SK-N-SH treated with all-trans-retinoic acid at 6 μM for 48 hours (cell line): ENCODE measurements around the gene ADGRF1.

Experiments
- ATAC-seq: fragments of 200-7000 bp; cut with Tn5 transposase; 3 replicates; pipeline ENCODE4 v1.9.1; 2020; ENCODE audit warnings: mild to moderate bottlenecking, moderate library complexity
- BACH2 ChIP-seq: fragments of 250-450 bp; sonication (Bioruptor Pico); IDR thresholded peaks from 2 replicates; pipeline ENCODE4 v1.9.0; 2021; ENCODE audit warnings: mild to moderate bottlenecking, borderline replicate concordance
- CSDC2 ChIP-seq: fragments of 250-450 bp; sonication (Bioruptor Pico); IDR thresholded peaks from 2 replicates; pipeline ENCODE4 v1.5.0; 2020; ENCODE audit warnings: mild to moderate bottlenecking, moderate library complexity
- ESRRG ChIP-seq: fragments of 250-450 bp; sonication (Bioruptor Pico); IDR thresholded peaks from 2 replicates; pipeline ENCODE4 v1.6.1; 2021; ENCODE audit warnings: mild to moderate bottlenecking
- GLIS3 ChIP-seq: fragments of 250-450 bp; sonication (Bioruptor Pico); IDR thresholded peaks from 2 replicates; pipeline ENCODE4 v1.5.0; 2020; ENCODE audit warnings: mild to moderate bottlenecking, moderate library complexity
- ISL1 ChIP-seq: fragments of 250-450 bp; sonication (Bioruptor Pico); IDR thresholded peaks from 2 replicates; pipeline ENCODE4 v2.1.2; 2022; ENCODE audit warnings: mild to moderate bottlenecking, moderate library complexity
- OSR1 ChIP-seq: fragments of 250-450 bp; sonication (Bioruptor Pico); IDR thresholded peaks from 2 replicates; pipeline ENCODE4 v1.8.0; 2022; ENCODE audit warnings: moderate library complexity, mild to moderate bottlenecking, inconsistent platforms
- PPARA ChIP-seq: fragments of 250-450 bp; sonication (Bioruptor Pico); IDR thresholded peaks from 2 replicates; pipeline ENCODE4 v1.5.0; 2020; ENCODE audit warnings: mild to moderate bottlenecking, borderline replicate concordance
- RARB ChIP-seq: fragments of 250-450 bp; sonication (Bioruptor Pico); IDR thresholded peaks from 2 replicates; pipeline ENCODE4 v1.8.0; 2021; ENCODE audit warnings: mild to moderate bottlenecking, moderate library complexity
- SNAI2 ChIP-seq: fragments of 250-450 bp; sonication (Bioruptor Pico); IDR thresholded peaks from 2 replicates; pipeline ENCODE4 v1.5.0; 2020; ENCODE audit warnings: mild to moderate bottlenecking, moderate library complexity
- TCF4 ChIP-seq: fragments of 250-450 bp; sonication (Bioruptor Pico); IDR thresholded peaks from 2 replicates; pipeline ENCODE4 v1.8.0; 2021; ENCODE audit warnings: mild to moderate bottlenecking, moderate library complexity, borderline replicate concordance
- ZC3H10 ChIP-seq: fragments of 250-450 bp; sonication (Bioruptor Pico); IDR thresholded peaks from 2 replicates; pipeline ENCODE4 v1.5.1; 2021; ENCODE audit warnings: mild to moderate bottlenecking, moderate library complexity
- ZFP3 ChIP-seq: fragments of 250-450 bp; sonication (Bioruptor Pico); IDR thresholded peaks from 2 replicates; pipeline ENCODE4 v1.5.0; 2020; ENCODE audit warnings: mild to moderate bottlenecking, moderate library complexity
- ZFP30 ChIP-seq: fragments of 450-650 bp; formaldehyde crosslinking; IDR thresholded peaks from 2 replicates; pipeline ENCODE4 v1.5.0; 2022; ENCODE audit warnings: mild to moderate bottlenecking, moderate library complexity
- ZNF565 ChIP-seq: fragments of 450-650 bp; formaldehyde crosslinking; conservative IDR thresholded peaks from 2 replicates; pipeline ENCODE4 v1.5.0; 2020; ENCODE audit warnings: low read depth, mild to moderate bottlenecking, moderate library complexity
- ZNF70 ChIP-seq: fragments of 450-650 bp; formaldehyde crosslinking; IDR thresholded peaks from 2 replicates; pipeline ENCODE4 v1.5.0; 2020; ENCODE audit warnings: mild to moderate bottlenecking, moderate library complexity
- TF ChIP-seq, protein P1 (sequence below): fragments of 250-450 bp; sonication (Bioruptor Pico); IDR thresholded peaks from 2 replicates; pipeline ENCODE4 v1.8.0; 2020; ENCODE audit warnings: mild to moderate bottlenecking, moderate library complexity, borderline replicate concordance
- TF ChIP-seq, protein P2 (sequence below): fragments of 250-450 bp; sonication (Bioruptor Pico); IDR thresholded peaks from 2 replicates; pipeline ENCODE4 v1.5.1; 2021; ENCODE audit warnings: mild to moderate bottlenecking, moderate library complexity
- TF ChIP-seq, protein P3 (sequence below): fragments of 250-450 bp; sonication (Bioruptor Pico); IDR thresholded peaks from 2 replicates; pipeline ENCODE4 v1.5.1; 2020; ENCODE audit warnings: low read depth, mild to moderate bottlenecking, moderate library complexity
- TF ChIP-seq, protein P4 (sequence below): fragments of 250-450 bp; sonication (Bioruptor Pico); IDR thresholded peaks from 2 replicates; pipeline ENCODE4 v1.5.0; 2020; ENCODE audit warnings: mild to moderate bottlenecking, moderate library complexity

The ADGRF1 gene

DNA sequence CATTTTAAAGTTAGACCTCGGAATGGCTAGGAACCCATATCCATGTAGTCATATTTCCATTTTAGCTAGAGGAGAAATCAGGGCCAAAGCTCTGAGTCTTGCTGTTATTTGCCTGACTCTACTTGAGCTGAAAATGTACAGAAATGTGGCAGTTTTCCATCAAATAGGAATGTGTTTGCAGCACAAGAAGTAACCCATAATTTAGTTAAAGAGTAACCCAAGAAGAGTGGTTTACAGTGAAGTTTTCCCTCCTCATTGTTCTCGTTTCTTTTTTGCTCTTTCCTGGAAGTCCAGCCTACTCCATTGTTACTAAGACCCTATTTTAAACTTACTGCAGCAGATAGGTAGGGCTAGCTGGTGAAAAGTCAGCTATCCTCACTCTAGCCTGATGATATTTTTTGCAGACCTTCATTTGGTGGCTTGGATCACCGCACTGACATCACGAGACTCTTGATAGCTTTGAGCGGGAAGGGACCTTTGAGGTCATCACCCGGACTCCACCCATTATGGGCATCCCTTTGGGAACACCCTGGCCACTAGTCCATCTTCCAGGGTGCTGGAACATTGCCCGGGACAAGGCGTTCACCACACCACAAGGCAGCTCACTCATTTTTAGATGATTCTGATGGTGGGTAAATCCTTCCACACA is 92.4 kb downstream of the ADGRF1 start:
- no peak for TF ChIP-seq CSDC2 (CRISPR knock-in tag)
- no peak for TF ChIP-seq PPARA
- no peak for ATAC-seq

DNA sequence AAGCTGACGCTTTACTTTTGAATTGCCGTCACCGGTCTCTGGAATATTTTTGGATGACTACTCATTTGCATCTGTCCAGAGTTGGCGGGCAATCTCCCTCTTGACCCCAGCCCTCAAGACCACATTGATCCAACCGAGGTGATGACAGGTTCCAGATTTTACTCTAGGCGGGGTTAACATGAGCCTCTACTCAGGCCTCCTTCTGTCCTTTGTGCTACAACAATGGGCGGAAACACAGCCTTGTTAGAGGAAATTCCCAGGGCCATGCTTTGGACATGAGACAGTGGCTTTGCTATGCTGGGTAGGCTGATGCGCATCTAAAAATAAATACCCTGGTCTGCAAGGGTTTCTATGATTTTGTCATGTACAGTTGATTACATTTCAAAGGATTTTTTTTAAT is 93.4 kb downstream of the ADGRF1 start:
- no peak for TF ChIP-seq SNAI2 (CRISPR knock-in tag)
- no peak for TF ChIP-seq ZFP30 (CRISPR knock-in tag)
- no peak for TF ChIP-seq ZNF70
- TF ChIP-seq, protein P1, sequence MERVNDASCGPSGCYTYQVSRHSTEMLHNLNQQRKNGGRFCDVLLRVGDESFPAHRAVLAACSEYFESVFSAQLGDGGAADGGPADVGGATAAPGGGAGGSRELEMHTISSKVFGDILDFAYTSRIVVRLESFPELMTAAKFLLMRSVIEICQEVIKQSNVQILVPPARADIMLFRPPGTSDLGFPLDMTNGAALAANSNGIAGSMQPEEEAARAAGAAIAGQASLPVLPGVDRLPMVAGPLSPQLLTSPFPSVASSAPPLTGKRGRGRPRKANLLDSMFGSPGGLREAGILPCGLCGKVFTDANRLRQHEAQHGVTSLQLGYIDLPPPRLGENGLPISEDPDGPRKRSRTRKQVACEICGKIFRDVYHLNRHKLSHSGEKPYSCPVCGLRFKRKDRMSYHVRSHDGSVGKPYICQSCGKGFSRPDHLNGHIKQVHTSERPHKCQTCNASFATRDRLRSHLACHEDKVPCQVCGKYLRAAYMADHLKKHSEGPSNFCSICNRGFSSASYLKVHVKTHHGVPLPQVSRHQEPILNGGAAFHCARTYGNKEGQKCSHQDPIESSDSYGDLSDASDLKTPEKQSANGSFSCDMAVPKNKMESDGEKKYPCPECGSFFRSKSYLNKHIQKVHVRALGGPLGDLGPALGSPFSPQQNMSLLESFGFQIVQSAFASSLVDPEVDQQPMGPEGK (CRISPR knock-in tag), result no peak
- no peak for TF ChIP-seq ZNF565 (CRISPR knock-in tag)
- TF ChIP-seq, protein P2, sequence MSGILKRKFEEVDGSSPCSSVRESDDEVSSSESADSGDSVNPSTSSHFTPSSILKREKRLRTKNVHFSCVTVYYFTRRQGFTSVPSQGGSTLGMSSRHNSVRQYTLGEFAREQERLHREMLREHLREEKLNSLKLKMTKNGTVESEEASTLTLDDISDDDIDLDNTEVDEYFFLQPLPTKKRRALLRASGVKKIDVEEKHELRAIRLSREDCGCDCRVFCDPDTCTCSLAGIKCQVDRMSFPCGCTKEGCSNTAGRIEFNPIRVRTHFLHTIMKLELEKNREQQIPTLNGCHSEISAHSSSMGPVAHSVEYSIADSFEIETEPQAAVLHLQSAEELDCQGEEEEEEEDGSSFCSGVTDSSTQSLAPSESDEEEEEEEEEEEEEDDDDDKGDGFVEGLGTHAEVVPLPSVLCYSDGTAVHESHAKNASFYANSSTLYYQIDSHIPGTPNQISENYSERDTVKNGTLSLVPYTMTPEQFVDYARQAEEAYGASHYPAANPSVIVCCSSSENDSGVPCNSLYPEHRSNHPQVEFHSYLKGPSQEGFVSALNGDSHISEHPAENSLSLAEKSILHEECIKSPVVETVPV, result no peak
- no peak for TF ChIP-seq OSR1
- no peak for TF ChIP-seq GLIS3
- no peak for TF ChIP-seq BACH2 (CRISPR knock-in tag)
- TF ChIP-seq ESRRG (CRISPR knock-in tag), result no peak
- no peak for TF ChIP-seq ZC3H10
- TF ChIP-seq ISL1 (CRISPR knock-in tag), result no peak
- no peak for TF ChIP-seq ZFP3 (CRISPR knock-in tag)
- no peak for TF ChIP-seq PPARA
- TF ChIP-seq, protein P3, sequence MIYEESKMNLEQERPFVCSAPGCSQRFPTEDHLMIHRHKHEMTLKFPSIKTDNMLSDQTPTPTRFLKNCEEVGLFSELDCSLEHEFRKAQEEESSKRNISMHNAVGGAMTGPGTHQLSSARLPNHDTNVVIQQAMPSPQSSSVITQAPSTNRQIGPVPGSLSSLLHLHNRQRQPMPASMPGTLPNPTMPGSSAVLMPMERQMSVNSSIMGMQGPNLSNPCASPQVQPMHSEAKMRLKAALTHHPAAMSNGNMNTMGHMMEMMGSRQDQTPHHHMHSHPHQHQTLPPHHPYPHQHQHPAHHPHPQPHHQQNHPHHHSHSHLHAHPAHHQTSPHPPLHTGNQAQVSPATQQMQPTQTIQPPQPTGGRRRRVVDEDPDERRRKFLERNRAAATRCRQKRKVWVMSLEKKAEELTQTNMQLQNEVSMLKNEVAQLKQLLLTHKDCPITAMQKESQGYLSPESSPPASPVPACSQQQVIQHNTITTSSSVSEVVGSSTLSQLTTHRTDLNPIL (CRISPR knock-in tag), result no peak
- TF ChIP-seq RARB, result no peak
- no peak for TF ChIP-seq TCF4 (CRISPR knock-in tag)
- TF ChIP-seq, protein P4, sequence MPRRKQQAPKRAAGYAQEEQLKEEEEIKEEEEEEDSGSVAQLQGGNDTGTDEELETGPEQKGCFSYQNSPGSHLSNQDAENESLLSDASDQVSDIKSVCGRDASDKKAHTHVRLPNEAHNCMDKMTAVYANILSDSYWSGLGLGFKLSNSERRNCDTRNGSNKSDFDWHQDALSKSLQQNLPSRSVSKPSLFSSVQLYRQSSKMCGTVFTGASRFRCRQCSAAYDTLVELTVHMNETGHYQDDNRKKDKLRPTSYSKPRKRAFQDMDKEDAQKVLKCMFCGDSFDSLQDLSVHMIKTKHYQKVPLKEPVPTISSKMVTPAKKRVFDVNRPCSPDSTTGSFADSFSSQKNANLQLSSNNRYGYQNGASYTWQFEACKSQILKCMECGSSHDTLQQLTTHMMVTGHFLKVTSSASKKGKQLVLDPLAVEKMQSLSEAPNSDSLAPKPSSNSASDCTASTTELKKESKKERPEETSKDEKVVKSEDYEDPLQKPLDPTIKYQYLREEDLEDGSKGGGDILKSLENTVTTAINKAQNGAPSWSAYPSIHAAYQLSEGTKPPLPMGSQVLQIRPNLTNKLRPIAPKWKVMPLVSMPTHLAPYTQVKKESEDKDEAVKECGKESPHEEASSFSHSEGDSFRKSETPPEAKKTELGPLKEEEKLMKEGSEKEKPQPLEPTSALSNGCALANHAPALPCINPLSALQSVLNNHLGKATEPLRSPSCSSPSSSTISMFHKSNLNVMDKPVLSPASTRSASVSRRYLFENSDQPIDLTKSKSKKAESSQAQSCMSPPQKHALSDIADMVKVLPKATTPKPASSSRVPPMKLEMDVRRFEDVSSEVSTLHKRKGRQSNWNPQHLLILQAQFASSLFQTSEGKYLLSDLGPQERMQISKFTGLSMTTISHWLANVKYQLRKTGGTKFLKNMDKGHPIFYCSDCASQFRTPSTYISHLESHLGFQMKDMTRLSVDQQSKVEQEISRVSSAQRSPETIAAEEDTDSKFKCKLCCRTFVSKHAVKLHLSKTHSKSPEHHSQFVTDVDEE, result no peak
- ATAC-seq, result no peak
